Fibroblast of lung (primary cell): ENCODE data around the gene NCOA7. TPM values are rescaled to one million over a fixed set of nuclear protein-coding genes. Genes with fewer than 3 reads are reported as not detected.
A peak's percentile ranks its signal among the peaks of the same experiment; 100 is the strongest.

Source experiments
- DNase-seq, 2 donors: peaks; one replicate each; pipeline versions ENCODE4 v3.0.0 to v3.0.0-alpha.2; 2010; ENCODE audit warnings: low read depth in 2 of 2
- H2AFZ ChIP-seq: 2 replicates; pipeline ENCODE4 v1.5.1; 2012; ENCODE audit warnings: low read length, control low read depth, inconsistent platforms
- H3K27ac ChIP-seq: 2 replicates; pipeline ENCODE4 v1.5.1; 2011; ENCODE audit warnings: low read length, control low read depth; ENCODE audit not compliant: insufficient read depth
- H3K27me3 ChIP-seq: 2 replicates; pipeline ENCODE4 v1.5.1; 2011; ENCODE audit warnings: mild to moderate bottlenecking, low read length; ENCODE audit not compliant: control insufficient read depth, insufficient read depth
- H3K36me3 ChIP-seq: 2 replicates; pipeline ENCODE4 v1.5.1; 2011; ENCODE audit warnings: low read length; ENCODE audit not compliant: control insufficient read depth, insufficient read depth
- H3K4me1 ChIP-seq: 2 replicates; pipeline ENCODE4 v1.5.1; 2011; ENCODE audit warnings: low read length; ENCODE audit not compliant: control insufficient read depth, insufficient read depth; ENCODE audit errors: extremely low read depth
- H3K4me2 ChIP-seq: 2 replicates; pipeline ENCODE4 v1.5.1; 2011; ENCODE audit warnings: low read length, control low read depth; ENCODE audit not compliant: insufficient read depth; ENCODE audit errors: extremely low read depth
- H3K4me3 ChIP-seq, 4 experiments: fragments of 200-600 bp in 1 of 4; sonication (generic) in 1 of 4; replicated peaks in 1 of 4; 2 replicates each; pipeline ENCODE4 v1.5.1; 2011 to 2016; ENCODE audit warnings: low read length in 4 of 4, low read depth in 3 of 4, mild to moderate bottlenecking in 3 of 4, control low read depth in 2 of 4, inconsistent platforms in 1 of 4, mixed read lengths in 1 of 4; ENCODE audit not compliant: insufficient read depth in 1 of 4; ENCODE audit errors: control extremely low read depth in 1 of 4
- H3K79me2 ChIP-seq: 2 replicates; pipeline ENCODE4 v1.5.1; 2012; ENCODE audit warnings: mild to moderate bottlenecking, low read length, inconsistent platforms; ENCODE audit not compliant: control insufficient read depth, insufficient read depth
- H3K9ac ChIP-seq: 2 replicates; pipeline ENCODE4 v1.5.1; 2011; ENCODE audit warnings: mild to moderate bottlenecking, low read length, control low read depth; ENCODE audit not compliant: insufficient read depth
- H3K9me3 ChIP-seq: 2 replicates; pipeline ENCODE4 v1.5.1; 2012; ENCODE audit warnings: low read depth, low read length; ENCODE audit not compliant: control insufficient read depth, insufficient read depth
- H4K20me1 ChIP-seq: 2 replicates; pipeline ENCODE4 v1.5.1; 2011; ENCODE audit warnings: low read length; ENCODE audit not compliant: control insufficient read depth, insufficient read depth; ENCODE audit errors: extremely low read depth
- CTCF ChIP-seq, 2 donors: IDR thresholded peaks in 1 of 2; conservative IDR thresholded peaks in 1 of 2; 1 replicate in 1 of 2; 2 replicates in 1 of 2; pipeline ENCODE4 v1.5.1; 2011 to 2012; ENCODE audit warnings: low read length in 2 of 2, control low read depth in 1 of 2, inconsistent platforms in 1 of 2, low read depth in 1 of 2, mild to moderate bottlenecking in 1 of 2
- EZH2 ChIP-seq: IDR thresholded peaks from 2 replicates; pipeline ENCODE4 v1.5.1; 2012; ENCODE audit warnings: low read length, control low read depth, mild to moderate bottlenecking; ENCODE audit errors: missing control alignments
- polyA plus RNA-seq, 2 donors: library from polyadenylated mRNA; depleted of rRNA in 1 of 2; stranded (reverse) in 1 of 2; unstranded in 1 of 2; fragments of >200 nt; gene quantifications; 2 replicates each; pipeline ENCODE4 v1.2.1, GENCODE V29; 2011 to 2012; ENCODE audit warnings: missing spikeins in 1 of 2
- total RNA-seq: library from RNA; depleted of rRNA; stranded (reverse); fragments of >200 nt; gene quantifications from 2 replicates; pipeline ENCODE4 v1.2.1, GENCODE V29; 2014

NCOA7 gene
- total and polyA plus RNA-seq, 2 donors (not counting 1 experiment from before 2014, with no cell fraction given): 13.7 to 49.9 TPM

- no peak for DNase-seq
- H2AFZ ChIP-seq: peak overlapping the region; percentile 96
- H3K36me3 ChIP-seq: no peaks in the 10 kb centered on the region
- H3K27me3 ChIP-seq: no peaks in the 10 kb centered on the region
- no peaks in the 10 kb centered on the region for H3K4me1 ChIP-seq
- TF ChIP-seq CTCF (conservative IDR thresholded peaks at IDR 0.05 in 1 of 2, IDR thresholded peaks at IDR 0.05 in 1 of 2; ENCODE audit: low read depth in 1 of 2, low read length in 2 of 2): no peak
- no peak for TF ChIP-seq EZH2
- peak overlapping the region; percentile 80 for H3K4me2 ChIP-seq
- H3K9ac ChIP-seq: peak overlapping the region; percentile 86
- no peaks in the 10 kb centered on the region for H3K9me3 ChIP-seq
- H3K27ac ChIP-seq: peak overlapping the region; percentile 82
- H3K79me2 ChIP-seq: peaks cover 3% of the 10 kb centered on the region
- H3K4me3 ChIP-seq: peak overlapping the region; percentile 90 to 100 (median 98)
- no peaks in the 10 kb centered on the region for H4K20me1 ChIP-seq
Observed at GRCh38 chr6:125957391-125957693, 166.6 kb downstream of the NCOA7 start.

- TF ChIP-seq CTCF (conservative IDR thresholded peaks at IDR 0.05 in 1 of 2, IDR thresholded peaks at IDR 0.05 in 1 of 2; ENCODE audit: low read depth in 1 of 2, low read length in 2 of 2) (no peak), EZH2 (no peak)
- H3K4me3 ChIP-seq: peak overlapping the region; percentile 12 to 100 (median 94)
- H3K36me3 ChIP-seq: no peaks in the 10 kb centered on the region
- peaks cover 3% of the 10 kb centered on the region for H3K79me2 ChIP-seq
- peak overlapping the region; percentile 80 for H3K4me2 ChIP-seq
- H3K27me3 ChIP-seq: no peaks in the 10 kb centered on the region
- no peak overlapping the region for H3K9ac ChIP-seq
- H2AFZ ChIP-seq: peak overlapping the region; percentile 96
- no peaks in the 10 kb centered on the region for H3K9me3 ChIP-seq
- no peaks in the 10 kb centered on the region for H4K20me1 ChIP-seq
- H3K4me1 ChIP-seq: no peaks in the 10 kb centered on the region
- no peak overlapping the region for H3K27ac ChIP-seq
- DNase-seq: peak; percentile 33 to 70
Observed at GRCh38 chr6:125957845-125958244, 167.1 kb downstream of the NCOA7 start.

- Histone ChIP-seq H3K9me3 (no peaks in the 10 kb centered on the region), H3K27ac (no peak overlapping the region), H3K4me3 (no peak overlapping the region), H3K27me3 (no peaks in the 10 kb centered on the region), H3K9ac (no peak overlapping the region), H2AFZ (no peak overlapping the region), H4K20me1 (no peaks in the 10 kb centered on the region), H3K79me2 (peaks cover 3% of the 10 kb centered on the region), H3K4me1 (no peaks in the 10 kb centered on the region), H3K4me2 (no peak overlapping the region), H3K36me3 (no peaks in the 10 kb centered on the region)
- no peak for TF ChIP-seq CTCF (conservative IDR thresholded peaks at IDR 0.05 in 1 of 2, IDR thresholded peaks at IDR 0.05 in 1 of 2; ENCODE audit: low read depth in 1 of 2, low read length in 2 of 2)
- TF ChIP-seq EZH2: no peak
- no peak for DNase-seq
Observed at GRCh38 chr6:125959041-125959440, 168.3 kb downstream of the NCOA7 start.
